Panc1 (cell line): ENCODE data around the gene EML6. TPM values are rescaled to one million over a fixed set of nuclear protein-coding genes. Genes with fewer than 3 reads are reported as not detected.

ENCODE experiments used
- ATAC-seq: fragments of 200-7000 bp; cut with Tn5 transposase; 2 replicates; pipeline ENCODE4 v1.9.1; 2020; ENCODE audit warnings: mild to moderate bottlenecking, moderate library complexity
- BruUV-seq: library from RNA; stranded (reverse); fragments of 400-500 nt; replicated peaks from 2 replicates; lab custom pipeline; 2021; lab: Mats Ljungman, UMichigan
- CTCF ChIA-PET: fragments of 300-600 bp; sonication (Branson Sonifier 250); formaldehyde crosslinking; loops from one replicate; lab custom pipeline; 2022; ENCODE audit warnings: antibody characterized with exemption; lab: Charles Lee
- POLR2A ChIA-PET: fragments of 300-600 bp; sonication (Branson Sonifier 250); formaldehyde crosslinking; loops from one replicate; lab custom pipeline; 2022; ENCODE audit warnings: antibody characterized with exemption; lab: Charles Lee
- DNase-seq: peaks from one replicate; pipeline ENCODE4 v3.0.0-alpha.2; 2010; ENCODE audit warnings: low read depth, low spot score
- H3K27ac ChIP-seq: 2 replicates; pipeline ENCODE4 v1.5.1; 2011; ENCODE audit warnings: mild to moderate bottlenecking, low read length, inconsistent platforms
- H3K27me3 ChIP-seq: fragments of 200-500 bp; sonication (Bioruptor generic); 2 replicates; pipeline ENCODE4 v1.6.0; 2014; ENCODE audit warnings: low read length, inconsistent platforms; ENCODE audit not compliant: control insufficient read depth, insufficient read depth
- H3K36me3 ChIP-seq: fragments of 200-500 bp; sonication (Bioruptor generic); 2 replicates; pipeline ENCODE4 v1.5.1; 2014; ENCODE audit warnings: inconsistent platforms, mild to moderate bottlenecking, low read length, moderate library complexity; ENCODE audit not compliant: control insufficient read depth, insufficient read depth
- H3K4me1 ChIP-seq: 2 replicates; pipeline ENCODE4 v1.5.1; 2011; ENCODE audit warnings: inconsistent platforms, mild to moderate bottlenecking, low read length, moderate library complexity; ENCODE audit not compliant: control insufficient read depth, insufficient read depth
- H3K4me3 ChIP-seq, 2 experiments: 2 replicates each; pipeline ENCODE4 v1.5.1; 2011 to 2012; ENCODE audit warnings: low read depth in 2 of 2, low read length in 2 of 2, mild to moderate bottlenecking in 2 of 2, inconsistent platforms in 1 of 2, moderate library complexity in 1 of 2
- H3K9me3 ChIP-seq: fragments of 200-500 bp; sonication (Bioruptor generic); 2 replicates; pipeline ENCODE4 v1.5.1; 2014; ENCODE audit warnings: low read depth, mild to moderate bottlenecking, inconsistent platforms, low read length, moderate library complexity; ENCODE audit not compliant: control insufficient read depth, insufficient read depth
- POLR2AphosphoS5 ChIP-seq: IDR thresholded peaks from 2 replicates; pipeline ENCODE4 v1.6.1; 2012; ENCODE audit warnings: mild to moderate bottlenecking, low read depth, low read length, moderate library complexity
- SIN3A ChIP-seq: IDR thresholded peaks from 2 replicates; pipeline ENCODE4 v1.6.1; 2012; ENCODE audit warnings: low read depth, mild to moderate bottlenecking, low read length, moderate library complexity, borderline replicate concordance; ENCODE audit not compliant: insufficient read depth
- TCF7L2 ChIP-seq: IDR thresholded peaks from 2 replicates; pipeline ENCODE4 v1.6.1; 2011; ENCODE audit warnings: mild to moderate bottlenecking, low read depth, low read length, inconsistent platforms
- in situ Hi-C: cut with HindIII; loops from 2 replicates; pipeline ENCODE4 v1.10.0; 2016; ENCODE audit warnings: low sequenced_read_pairs, low pct_unique_long_range_greater_than_20kb
- intact Hi-C: fragments of 100-400 bp; cut with micrococcal nuclease; formaldehyde crosslinking; loops from one replicate; pipeline ENCODE4 v1.10.0; 2022; ENCODE audit not compliant: unreplicated experiment
- total RNA-seq: library from RNA; stranded (reverse); gene quantifications from one replicate; pipeline ENCODE4 v1.2.1, GENCODE V29; 2021; ENCODE audit not compliant: unreplicated experiment
- TF ChIP-seq, protein P1 (sequence below): fragments of 450-650 bp; IDR thresholded peaks from 2 replicates; pipeline ENCODE4 v1.5.1; 2017; ENCODE audit warnings: mild to moderate bottlenecking
- TF ChIP-seq, protein P2 (sequence below), 2 experiments: IDR thresholded peaks; 2 replicates each; pipeline ENCODE4 v1.6.1; 2011 to 2012; ENCODE audit warnings: low read depth in 2 of 2, control low read depth in 1 of 2, low read length in 1 of 2, mild to moderate bottlenecking in 1 of 2, moderate library complexity in 1 of 2; ENCODE audit not compliant: insufficient read depth in 1 of 2

EML6 gene
- total RNA-seq, 1 experiment from 2014 or later: 6.3 TPM

DNA sequence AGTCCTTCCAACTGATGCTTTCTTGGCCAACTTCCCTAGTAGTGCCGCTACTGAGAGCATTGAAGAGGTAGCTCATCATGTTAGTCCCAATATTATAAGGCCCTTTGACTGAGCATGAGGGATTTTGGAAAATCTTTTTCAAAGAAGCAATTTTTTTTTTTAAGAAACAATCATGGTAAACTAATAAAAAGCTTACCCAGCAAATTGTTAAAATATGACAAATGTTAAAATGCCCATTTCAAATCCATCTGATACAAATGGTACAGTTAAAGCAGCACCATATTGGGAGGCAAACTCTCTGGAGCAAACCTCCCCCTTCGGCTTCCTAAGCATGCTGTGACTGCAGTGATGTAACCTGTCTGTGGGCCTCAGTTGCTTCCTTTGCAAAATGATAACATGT lies 191.2 kb downstream of the EML6 start:
- Histone ChIP-seq H3K27ac (no peak overlapping the region), H3K9me3 (peaks cover under 1% of the 10 kb centered on the region; the same call in 1 of the 2 replicates), H3K4me1 (no peaks in the 10 kb centered on the region), H3K4me3 (no peak overlapping the region), H3K36me3 (no peaks in the 10 kb centered on the region), H3K27me3 (no peaks in the 10 kb centered on the region)
- no TSS peak for BruUV-seq
- no peak for TF ChIP-seq SIN3A
- TF ChIP-seq TCF7L2: no peak
- TF ChIP-seq, protein P1, sequence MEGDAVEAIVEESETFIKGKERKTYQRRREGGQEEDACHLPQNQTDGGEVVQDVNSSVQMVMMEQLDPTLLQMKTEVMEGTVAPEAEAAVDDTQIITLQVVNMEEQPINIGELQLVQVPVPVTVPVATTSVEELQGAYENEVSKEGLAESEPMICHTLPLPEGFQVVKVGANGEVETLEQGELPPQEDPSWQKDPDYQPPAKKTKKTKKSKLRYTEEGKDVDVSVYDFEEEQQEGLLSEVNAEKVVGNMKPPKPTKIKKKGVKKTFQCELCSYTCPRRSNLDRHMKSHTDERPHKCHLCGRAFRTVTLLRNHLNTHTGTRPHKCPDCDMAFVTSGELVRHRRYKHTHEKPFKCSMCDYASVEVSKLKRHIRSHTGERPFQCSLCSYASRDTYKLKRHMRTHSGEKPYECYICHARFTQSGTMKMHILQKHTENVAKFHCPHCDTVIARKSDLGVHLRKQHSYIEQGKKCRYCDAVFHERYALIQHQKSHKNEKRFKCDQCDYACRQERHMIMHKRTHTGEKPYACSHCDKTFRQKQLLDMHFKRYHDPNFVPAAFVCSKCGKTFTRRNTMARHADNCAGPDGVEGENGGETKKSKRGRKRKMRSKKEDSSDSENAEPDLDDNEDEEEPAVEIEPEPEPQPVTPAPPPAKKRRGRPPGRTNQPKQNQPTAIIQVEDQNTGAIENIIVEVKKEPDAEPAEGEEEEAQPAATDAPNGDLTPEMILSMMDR: no peak
- TF ChIP-seq, protein P2, sequence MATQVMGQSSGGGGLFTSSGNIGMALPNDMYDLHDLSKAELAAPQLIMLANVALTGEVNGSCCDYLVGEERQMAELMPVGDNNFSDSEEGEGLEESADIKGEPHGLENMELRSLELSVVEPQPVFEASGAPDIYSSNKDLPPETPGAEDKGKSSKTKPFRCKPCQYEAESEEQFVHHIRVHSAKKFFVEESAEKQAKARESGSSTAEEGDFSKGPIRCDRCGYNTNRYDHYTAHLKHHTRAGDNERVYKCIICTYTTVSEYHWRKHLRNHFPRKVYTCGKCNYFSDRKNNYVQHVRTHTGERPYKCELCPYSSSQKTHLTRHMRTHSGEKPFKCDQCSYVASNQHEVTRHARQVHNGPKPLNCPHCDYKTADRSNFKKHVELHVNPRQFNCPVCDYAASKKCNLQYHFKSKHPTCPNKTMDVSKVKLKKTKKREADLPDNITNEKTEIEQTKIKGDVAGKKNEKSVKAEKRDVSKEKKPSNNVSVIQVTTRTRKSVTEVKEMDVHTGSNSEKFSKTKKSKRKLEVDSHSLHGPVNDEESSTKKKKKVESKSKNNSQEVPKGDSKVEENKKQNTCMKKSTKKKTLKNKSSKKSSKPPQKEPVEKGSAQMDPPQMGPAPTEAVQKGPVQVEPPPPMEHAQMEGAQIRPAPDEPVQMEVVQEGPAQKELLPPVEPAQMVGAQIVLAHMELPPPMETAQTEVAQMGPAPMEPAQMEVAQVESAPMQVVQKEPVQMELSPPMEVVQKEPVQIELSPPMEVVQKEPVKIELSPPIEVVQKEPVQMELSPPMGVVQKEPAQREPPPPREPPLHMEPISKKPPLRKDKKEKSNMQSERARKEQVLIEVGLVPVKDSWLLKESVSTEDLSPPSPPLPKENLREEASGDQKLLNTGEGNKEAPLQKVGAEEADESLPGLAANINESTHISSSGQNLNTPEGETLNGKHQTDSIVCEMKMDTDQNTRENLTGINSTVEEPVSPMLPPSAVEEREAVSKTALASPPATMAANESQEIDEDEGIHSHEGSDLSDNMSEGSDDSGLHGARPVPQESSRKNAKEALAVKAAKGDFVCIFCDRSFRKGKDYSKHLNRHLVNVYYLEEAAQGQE (IDR thresholded peaks at IDR 0.05; ENCODE audit: insufficient read depth in 1 of 2, low read depth in 2 of 2, low read length in 1 of 2): no peak
- no peak for TF ChIP-seq POLR2AphosphoS5
- intact Hi-C loops (no loop called here), in situ Hi-C loops (no loop called here)
- ATAC-seq (no peak), DNase-seq (no peak)
- ChIA-PET POLR2A (no interaction called here), CTCF (no interaction called here)

DNA sequence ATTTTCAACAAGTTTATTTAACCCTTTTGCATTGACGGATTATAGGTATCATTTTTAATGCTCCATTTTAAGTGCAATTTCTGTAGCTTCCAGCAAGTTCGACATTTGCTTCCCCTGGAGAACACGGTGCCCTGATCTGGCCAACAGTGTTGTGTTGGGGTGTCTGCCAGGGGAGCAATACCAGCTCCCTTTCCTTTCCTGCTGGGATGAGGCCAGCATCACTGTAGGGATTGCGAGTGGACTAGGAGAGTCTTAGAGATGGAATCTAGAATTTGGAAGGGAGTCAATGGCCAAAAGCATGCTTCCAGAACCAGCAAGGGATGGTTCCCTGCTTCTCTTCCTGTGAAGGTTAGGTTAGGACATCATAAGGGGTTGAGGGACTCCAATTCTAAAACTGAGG lies 191.6 kb downstream of the EML6 start:
- Histone ChIP-seq H3K4me1 (no peaks in the 10 kb centered on the region), H3K36me3 (no peaks in the 10 kb centered on the region), H3K9me3 (peaks cover 4% of the 10 kb centered on the region; the same call in 1 of the 2 replicates), H3K27me3 (no peaks in the 10 kb centered on the region), H3K27ac (peak overlapping the region; percentile 51; the same call in 1 of the 2 replicates), H3K4me3 (no peak overlapping the region)
- no TSS peak for BruUV-seq
- no peak for DNase-seq
- CTCF ChIA-PET: no interaction called here
- in situ Hi-C loops (no loop called here), intact Hi-C loops (no loop called here)
- TF ChIP-seq, protein P2 (IDR thresholded peaks at IDR 0.05; ENCODE audit: insufficient read depth in 1 of 2, low read depth in 2 of 2, low read length in 1 of 2): no peak
- TF ChIP-seq SIN3A (no peak), TCF7L2 (no peak)
- POLR2A ChIA-PET: no interaction called here
- ATAC-seq: no peak
